ENCODE measurements around the gene JUNB.

JUNB gene

GRCh38 chr19:12759686-12760085 is 31.6 kb upstream of the JUNB start:
- POLR2A ChIA-PET: interaction anchor here (0.6 to 1.9 kb wide), 4 partner anchors 23 to 181 kb away, joined by 3 to 18 read pairs (median 4); partner anchors contain the start of genes GET3 and JUNB
- CTCF ChIA-PET: interaction anchor here (0.6 to 14.1 kb wide), 24 partner anchors 8 to 436 kb away, joined by 3 to 386 read pairs (median 4); partner anchors contain the start of genes BEST2, GET3, HOOK2 and JUNB
- TF ChIP-seq PRDM10 (tag by site-specific recombination; IDR thresholded peaks at IDR 0.05) (0 out of 2 replicates have a peak, but pooled peaks have one; percentile 13), ZNF670 (tag by site-specific recombination; IDR thresholded peaks at IDR 0.05; ENCODE audit: low read depth) (no peak), BCL11A (tag by site-specific recombination; IDR thresholded peaks at IDR 0.05; ENCODE audit: low read depth) (no peak), PRDM6 (tag by site-specific recombination; IDR thresholded peaks at IDR 0.05) (no peak)

GRCh38 chr19:12763100-12763499 is 28.2 kb upstream of the JUNB start:
- no peak for TF ChIP-seq SP3 (tag by site-specific recombination; IDR thresholded peaks at IDR 0.05)
- TF ChIP-seq ZNF169 (tag by site-specific recombination; IDR thresholded peaks at IDR 0.05): no peak
- TF ChIP-seq ZNF140 (tag by site-specific recombination; IDR thresholded peaks at IDR 0.05): no peak
- TF ChIP-seq ZNF561 (tag by site-specific recombination; IDR thresholded peaks at IDR 0.05; ENCODE audit: borderline replicate concordance): no peak
- TF ChIP-seq GFI1B (tag by site-specific recombination; IDR thresholded peaks at IDR 0.05): no peak
- no peak for TF ChIP-seq ZNF341 (tag by site-specific recombination; IDR thresholded peaks at IDR 0.05; ENCODE audit: low read depth)
- TF ChIP-seq ZNF223 (tag by site-specific recombination; IDR thresholded peaks at IDR 0.05): no peak
- TF ChIP-seq SP2 (tag by site-specific recombination; IDR thresholded peaks at IDR 0.05): no peak
- no peak for TF ChIP-seq ZNF48 (tag by site-specific recombination; IDR thresholded peaks at IDR 0.05)
- no peak for TF ChIP-seq ZNF629 (tag by site-specific recombination; IDR thresholded peaks at IDR 0.05)
- no peak for TF ChIP-seq ZNF426 (tag by site-specific recombination; IDR thresholded peaks at IDR 0.05)
- no peak for TF ChIP-seq MEIS1 (CRISPR knock-in tag; IDR thresholded peaks at IDR 0.05; ENCODE audit: borderline replicate concordance)
- TF ChIP-seq ZNF2 (tag by site-specific recombination; IDR thresholded peaks at IDR 0.05): no peak
- no peak for TF ChIP-seq PRDM6 (tag by site-specific recombination; IDR thresholded peaks at IDR 0.05)
- TF ChIP-seq ZBTB17 (tag by site-specific recombination; IDR thresholded peaks at IDR 0.05): no peak
- TF ChIP-seq ZNF16 (tag by site-specific recombination; IDR thresholded peaks at IDR 0.05; ENCODE audit: low read depth): no peak
- TF ChIP-seq ZNF202 (tag by site-specific recombination; IDR thresholded peaks at IDR 0.05; ENCODE audit: borderline replicate concordance): no peak
- TF ChIP-seq HOXA7 (CRISPR knock-in tag; IDR thresholded peaks at IDR 0.05; ENCODE audit: borderline replicate concordance): no peak
- no peak for TF ChIP-seq EGR2 (tag by site-specific recombination; IDR thresholded peaks at IDR 0.05; ENCODE audit: low read depth)
- no peak for TF ChIP-seq ZBTB44 (tag by site-specific recombination; IDR thresholded peaks at IDR 0.05)

More at GRCh38 chr19:12759686-12760085, 31.6 kb upstream of the JUNB start:
- no peak overlapping the region for H3K4me3 ChIP-seq (ENCODE audit: low read depth, low read length)
- no peaks in the 10 kb centered on the region for H3K4me1 ChIP-seq (ENCODE audit: control insufficient read depth, insufficient read depth, low read length)
- no peak overlapping the region for H3K27ac ChIP-seq (ENCODE audit: extremely low read depth, low read depth, low read length)
- peaks cover 0 to 12% of the 10 kb centered on the region in 2 experiments; a peak in 2 of 3 replicates for H3K36me3 ChIP-seq (ENCODE audit: control insufficient read depth in 2 of 2, insufficient read depth in 1 of 2, low read length in 2 of 2)
- no peaks in the 10 kb centered on the region for H3K9me3 ChIP-seq (ENCODE audit: control insufficient read depth, insufficient read depth, low read depth, low read length)

More at GRCh38 chr19:12763100-12763499, 28.2 kb upstream of the JUNB start:
- Histone ChIP-seq H3K9me3 (ENCODE audit: control insufficient read depth, insufficient read depth, low read depth, low read length) (no peaks in the 10 kb centered on the region), H3K4me1 (ENCODE audit: control insufficient read depth, insufficient read depth, low read length) (no peaks in the 10 kb centered on the region), H3K4me3 (ENCODE audit: low read depth, low read length) (no peak overlapping the region), H3K27ac (ENCODE audit: extremely low read depth, low read depth, low read length) (no peak overlapping the region), H3K36me3 (ENCODE audit: control insufficient read depth in 2 of 2, insufficient read depth in 1 of 2, low read length in 2 of 2) (peaks cover 0 to 23% of the 10 kb centered on the region in 2 experiments; a peak in 2 of 3 replicates)
- ChIA-PET CTCF (interaction anchor here (0.7 to 14.1 kb wide), 6 partner anchors 11 to 85 kb away, joined by 3 to 386 read pairs (median 5); partner anchors contain the start of genes JUNB, PRDX2, RNASEH2A and THSD8), POLR2A (interaction anchor here (0.7 kb wide), 2 partner anchors 11 to 27 kb away, joined by 3 to 4 read pairs; no protein-coding TSS in a partner anchor)

Data from HEK293 (cell line).